ENCODE data around the gene ZNF583. TPM values are rescaled to one million over a fixed set of nuclear protein-coding genes. Genes with fewer than 3 reads are reported as not detected.

Gene ZNF583
- 1.9 and 2.1 TPM in 2 replicates for polyA plus RNA-seq (2012; rRNA removed)
- 2.6 and 2.7 TPM in 2 replicates for polyA plus RNA-seq (2012; cell fraction: cytosol; rRNA removed)
- 1.8 and 4.3 TPM in 2 replicates for polyA plus RNA-seq (2012; cell fraction: nucleus; rRNA removed)

GRCh38 chr19:56403764-56404704 lies at the start of gene ZNF583:
ZNF583 (plus strand) TSS chr19:56404332; CDS start chr19:56407115, 2,783 bp downstream.
- Histone ChIP-seq H4K20me1 (ENCODE audit: insufficient read depth) (no peaks in the 10 kb centered on the region), H3K4me1 (ENCODE audit: control insufficient read depth in 1 of 2, insufficient read depth in 2 of 2, low read depth in 1 of 2, low read length in 1 of 2) (peaks cover 0 to 15% of the 10 kb centered on the region in 2 experiments; a peak in 1 of 4 replicates), H3K9ac (peak within 1 kb of the TSS; percentile 85), H3K27me3 (ENCODE audit: insufficient read depth) (no peaks in the 10 kb centered on the region), H3K4me3 (ENCODE audit: low read depth in 2 of 2, low read length in 1 of 2) (peak within 1 kb of the TSS; percentile 66 to 92), H3K4me2 (peak within 1 kb of the TSS; percentile 89), H3K79me2 (ENCODE audit: insufficient read depth) (peaks cover 8% of the 10 kb centered on the region; the same call in 1 of the 2 replicates), H3K27ac (ENCODE audit: low read depth in 2 of 2, low read length in 1 of 2) (peak within 1 kb of the TSS; percentile 83 to 98), H2AFZ (ENCODE audit: low read depth) (peak within 1 kb of the TSS; percentile 98), H3K9me3 (peaks cover 31% of the 10 kb centered on the region), H3K36me3 (replicated peaks in 1 of 2; ENCODE audit: control insufficient read depth in 1 of 2, insufficient read depth in 2 of 2, low read length in 1 of 2) (peaks cover 24 to 45% of the 10 kb centered on the region in 2 experiments), H3F3A (replicated peaks; ENCODE audit: insufficient read depth) (peaks cover 9% of the 10 kb centered on the region), H3K9me2 (no peaks in the 10 kb centered on the region)
- ChIA-PET POLR2A (interaction anchor here (0.6 kb wide), 2 partner anchors 13 to 36 kb away, joined by 3 read pairs; no protein-coding TSS in a partner anchor), CTCF (interaction anchor here (0.8 to 1.7 kb wide), 3 partner anchors 11 to 337 kb away, joined by 3 to 8 read pairs (median 3); partner anchors contain the start of gene ZNF582)
- WGBS (ENCODE audit: low lambda C conversion rate) = 3% methylated on average over 47 of the region's 70 CpGs
- peak; percentile 98 for DNase-seq
- TF ChIP-seq CTCF (IDR thresholded peaks at IDR 0.05) (no peak), TCF12 (IDR thresholded peaks at IDR 0.05) (0 out of 2 replicates have a peak, but pooled peaks have one; percentile 6), NRF1 (IDR thresholded peaks at IDR 0.05; ENCODE audit: low read depth, low read length) (peak; percentile 99), TEAD4 (IDR thresholded peaks at IDR 0.05; ENCODE audit: borderline replicate concordance, insufficient read depth) (no peak), RFX5 (IDR thresholded peaks at IDR 0.05; ENCODE audit: low read length) (no peak), IRF3 (IDR thresholded peaks at IDR 0.05; ENCODE audit: low read depth, low read length) (no peak), FOXJ3 (CRISPR knock-in tag; IDR thresholded peaks at IDR 0.05) (no peak), EZH2phosphoT487 (IDR thresholded peaks at IDR 0.05; ENCODE audit: borderline replicate concordance, low read depth) (no peak), REST (IDR thresholded peaks at IDR 0.05; ENCODE audit: low read depth, low read length) (0 out of 2 replicates have a peak, but pooled peaks have one; percentile 35), MXI1 (IDR thresholded peaks at IDR 0.05; ENCODE audit: low read depth, low read length) (peak; percentile 81; the same call in 1 of the 2 replicates), ELF1 (IDR thresholded peaks at IDR 0.05) (no peak), RXRA (IDR thresholded peaks at IDR 0.05; ENCODE audit: borderline replicate concordance, low read depth) (no peak), JUND (IDR thresholded peaks at IDR 0.05) (no peak), FOSL2 (IDR thresholded peaks at IDR 0.05; ENCODE audit: borderline replicate concordance, low read depth) (no peak), FOXM1 (IDR thresholded peaks at IDR 0.05; ENCODE audit: low read depth) (no peak), EP300 (IDR thresholded peaks at IDR 0.05; ENCODE audit: borderline replicate concordance in 1 of 2, low read depth in 1 of 2, low read length in 1 of 2) (no peak), MEF2A (IDR thresholded peaks at IDR 0.05; ENCODE audit: borderline replicate concordance, low read depth) (no peak), YY1 (IDR thresholded peaks at IDR 0.05; ENCODE audit: low read depth) (peak; percentile 52; the same call in 1 of the 2 replicates), USF2 (IDR thresholded peaks at IDR 0.05; ENCODE audit: borderline replicate concordance, low read depth, low read length) (no peak), NFIC (IDR thresholded peaks at IDR 0.05; ENCODE audit: borderline replicate concordance) (peak; percentile 49), SMC3 (IDR thresholded peaks at IDR 0.05; ENCODE audit: low read depth, low read length) (no peak), RCOR1 (IDR thresholded peaks at IDR 0.05; ENCODE audit: low read length) (no peak), CHD2 (IDR thresholded peaks at IDR 0.05; ENCODE audit: low read length, partially characterized antibody) (no peak), POLR2AphosphoS5 (IDR thresholded peaks at IDR 0.05; ENCODE audit: low read depth, low read length) (peak; percentile 66; the same call in 1 of the 2 replicates), GATA2 (CRISPR knock-in tag; IDR thresholded peaks at IDR 0.05) (no peak)
